Subcutaneous adipose tissue (tissue), 4 donors: Measurements from ENCODE around the gene OR10A6. TPM values are rescaled to one million over a fixed set of nuclear protein-coding genes. Genes with fewer than 3 reads are reported as not detected.

Source experiments
- total RNA-seq, 4 donors: library from RNA; depleted of rRNA; stranded (reverse); fragments of >200 nt; gene quantifications; one replicate each; pipeline ENCODE4 v1.1.0, GENCODE V29; 2016
- TF ChIP-seq, protein P1 (sequence below): fragments of 450-650 bp; IDR thresholded peaks from one replicate; pipeline ENCODE4 v1.5.1; 2016; ENCODE audit warnings: low read depth, mild to moderate bottlenecking, control low read depth, antibody characterized with exemption, moderate library complexity

Gene OR10A6
- total RNA-seq, 4 donors from 2014 or later: not detected

DNA sequence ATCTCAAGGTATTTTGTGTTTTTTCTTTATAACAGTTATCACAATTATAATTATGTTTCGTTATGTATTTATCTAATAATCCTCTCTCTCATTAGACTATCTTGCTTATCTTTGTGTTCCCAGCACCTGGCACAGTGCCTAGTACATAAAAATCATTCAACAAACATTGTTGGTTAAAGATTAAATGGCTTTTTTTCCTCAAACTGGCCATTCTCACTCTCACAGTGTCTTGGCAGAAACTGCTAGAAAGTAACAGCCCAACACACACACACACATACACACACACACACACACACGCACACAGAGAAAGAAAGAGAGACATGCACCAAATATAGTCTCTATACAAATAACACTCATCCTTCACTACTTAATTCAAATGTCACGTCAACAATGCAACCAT lies 36.8 kb downstream of the OR10A6 start:
- TF ChIP-seq, protein P1, sequence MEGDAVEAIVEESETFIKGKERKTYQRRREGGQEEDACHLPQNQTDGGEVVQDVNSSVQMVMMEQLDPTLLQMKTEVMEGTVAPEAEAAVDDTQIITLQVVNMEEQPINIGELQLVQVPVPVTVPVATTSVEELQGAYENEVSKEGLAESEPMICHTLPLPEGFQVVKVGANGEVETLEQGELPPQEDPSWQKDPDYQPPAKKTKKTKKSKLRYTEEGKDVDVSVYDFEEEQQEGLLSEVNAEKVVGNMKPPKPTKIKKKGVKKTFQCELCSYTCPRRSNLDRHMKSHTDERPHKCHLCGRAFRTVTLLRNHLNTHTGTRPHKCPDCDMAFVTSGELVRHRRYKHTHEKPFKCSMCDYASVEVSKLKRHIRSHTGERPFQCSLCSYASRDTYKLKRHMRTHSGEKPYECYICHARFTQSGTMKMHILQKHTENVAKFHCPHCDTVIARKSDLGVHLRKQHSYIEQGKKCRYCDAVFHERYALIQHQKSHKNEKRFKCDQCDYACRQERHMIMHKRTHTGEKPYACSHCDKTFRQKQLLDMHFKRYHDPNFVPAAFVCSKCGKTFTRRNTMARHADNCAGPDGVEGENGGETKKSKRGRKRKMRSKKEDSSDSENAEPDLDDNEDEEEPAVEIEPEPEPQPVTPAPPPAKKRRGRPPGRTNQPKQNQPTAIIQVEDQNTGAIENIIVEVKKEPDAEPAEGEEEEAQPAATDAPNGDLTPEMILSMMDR: no peak

DNA sequence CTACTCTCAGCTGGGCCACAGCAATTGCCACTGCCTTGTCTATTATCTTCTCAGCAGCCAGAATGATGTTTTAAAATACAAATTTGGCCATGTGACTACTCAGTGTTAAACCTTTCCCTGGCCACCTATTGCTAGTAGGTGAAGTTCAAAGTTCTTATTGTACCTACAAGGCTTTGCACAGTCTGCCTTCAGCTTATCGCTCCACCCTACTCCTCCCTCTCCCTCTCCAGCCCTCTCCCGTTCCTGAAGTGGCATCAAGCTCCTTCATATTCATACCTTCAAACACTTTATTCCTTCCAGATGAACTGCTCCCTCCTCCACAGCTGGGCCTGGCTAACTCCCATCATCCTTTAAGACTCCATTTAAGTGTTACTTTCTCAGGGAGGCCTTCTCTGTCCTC lies 37.3 kb downstream of the OR10A6 start:
- TF ChIP-seq, protein P1: no peak

DNA sequence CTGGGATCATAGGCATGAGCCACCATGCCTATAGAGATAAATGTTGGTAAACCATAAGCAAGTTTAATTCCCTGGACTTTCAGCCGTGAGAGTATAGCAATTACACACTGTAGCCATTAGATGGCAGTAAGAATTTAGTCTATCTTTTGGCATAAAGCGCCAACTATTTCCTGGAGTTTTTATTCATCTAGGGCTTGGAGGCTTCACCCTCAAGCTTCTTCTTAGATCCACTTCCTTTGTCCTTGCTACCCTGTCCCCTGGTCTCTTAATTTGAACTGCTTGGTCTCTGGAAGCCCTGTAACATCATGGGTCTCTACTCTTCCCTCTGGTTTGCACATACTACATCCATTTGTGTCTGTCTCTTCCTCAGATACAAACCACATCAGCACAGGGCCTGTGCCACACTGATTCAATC lies 38.2 kb downstream of the OR10A6 start:
- TF ChIP-seq, protein P1: no peak

DNA sequence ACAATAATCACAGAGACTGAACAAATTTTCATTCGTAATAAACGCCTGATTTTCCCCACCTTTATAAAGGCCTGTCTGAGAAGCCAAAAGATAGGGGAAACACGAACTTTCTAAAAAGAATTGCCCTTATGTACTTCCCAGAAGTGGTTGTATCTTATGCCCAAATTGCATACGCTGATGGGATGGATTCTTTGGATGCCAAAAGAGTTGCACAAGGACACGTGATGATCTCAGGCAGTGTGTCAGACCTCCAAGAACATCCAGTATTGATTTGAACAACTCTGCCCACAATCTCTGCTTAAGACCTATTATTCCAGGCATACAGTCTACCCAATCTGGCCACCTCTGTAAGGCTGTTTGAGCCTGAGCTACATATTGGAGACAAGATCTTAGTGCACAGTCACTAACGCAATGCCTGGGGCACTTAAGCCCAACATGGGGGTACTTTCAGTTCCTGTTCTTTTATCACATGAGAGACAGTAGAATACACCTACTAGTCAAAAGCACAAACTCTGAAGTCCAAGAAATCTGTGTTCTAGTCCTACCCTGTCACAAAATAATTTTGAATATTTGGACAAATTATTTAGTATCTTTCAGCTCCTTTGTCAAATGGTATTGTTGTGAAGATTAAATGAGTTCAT lies 38.9 kb downstream of the OR10A6 start:
- TF ChIP-seq, protein P1: no peak

DNA sequence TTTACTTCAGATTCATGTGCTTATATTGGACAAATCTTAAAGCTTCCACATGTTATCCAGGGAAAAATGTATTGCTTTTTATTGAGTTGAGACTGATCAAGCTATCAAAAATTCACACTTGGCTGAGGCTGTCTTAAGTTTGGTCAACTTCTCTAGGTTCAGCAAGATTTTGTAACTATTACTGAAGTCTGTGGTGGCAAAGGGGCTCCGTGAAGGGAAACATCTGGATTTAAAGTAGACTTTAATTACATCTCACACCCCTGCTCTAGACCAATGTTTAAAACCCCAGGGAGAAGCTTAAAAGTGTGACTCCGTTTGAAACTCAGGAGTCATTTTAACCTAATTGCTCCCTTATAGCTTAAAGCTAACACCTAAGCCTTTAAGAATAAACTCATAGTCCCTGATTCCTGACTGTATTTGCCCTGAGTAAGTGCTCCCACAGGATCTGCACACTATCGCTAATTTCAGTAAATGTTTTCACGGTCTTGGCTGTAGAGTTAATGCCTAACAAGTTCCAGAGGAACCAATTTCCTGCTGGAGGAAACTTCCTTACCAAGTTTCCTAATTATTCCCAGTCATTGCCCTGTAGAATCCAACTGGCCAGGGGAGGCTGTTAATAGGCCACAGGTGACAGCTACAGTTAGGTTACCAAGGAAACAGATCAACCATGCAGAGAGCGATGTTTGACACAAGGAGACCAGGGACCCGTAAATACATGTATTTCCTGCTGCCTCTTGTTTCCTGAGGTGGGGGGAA lies 40.5 kb downstream of the OR10A6 start:
- TF ChIP-seq, protein P1: no peak

DNA sequence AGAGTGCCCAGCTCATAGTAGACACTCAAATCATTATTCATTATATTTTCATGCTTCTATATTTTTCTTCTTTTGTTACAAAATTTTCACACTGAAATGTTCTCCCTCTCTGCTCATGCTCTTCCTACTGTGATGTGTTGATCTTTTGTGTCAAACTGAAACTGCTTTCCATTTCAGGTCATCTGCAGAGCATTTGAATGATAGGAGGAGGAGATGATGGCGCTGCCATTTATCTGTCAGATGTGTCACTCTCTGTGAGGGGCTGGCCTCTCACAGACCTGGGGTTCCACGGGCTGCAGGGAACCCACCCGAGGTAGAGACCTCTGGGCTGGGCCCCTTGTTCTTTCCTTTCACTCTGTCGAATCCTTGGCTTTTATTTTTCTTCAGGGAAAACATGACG lies 41.1 kb downstream of the OR10A6 start:
- TF ChIP-seq, protein P1: no peak

DNA sequence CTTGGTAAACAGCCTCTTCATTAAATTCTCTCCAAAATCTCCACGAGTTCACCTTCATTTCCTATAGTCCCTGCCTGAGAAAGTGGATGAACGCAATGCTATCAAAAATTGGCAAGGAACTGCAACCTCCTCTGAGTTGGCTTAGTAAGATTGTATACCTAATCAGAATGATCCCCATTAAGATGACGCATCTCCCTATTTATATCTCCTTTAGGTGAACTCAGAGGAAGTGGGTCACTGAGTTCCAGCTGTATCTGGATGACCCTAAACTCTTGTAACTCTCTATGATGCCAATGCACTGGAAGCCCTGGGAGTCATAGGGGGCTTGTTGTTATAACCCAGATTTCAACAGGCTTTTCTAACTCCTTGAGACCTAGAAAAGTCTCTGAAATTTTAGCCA lies 48.2 kb downstream of the OR10A6 start:
- TF ChIP-seq, protein P1: no peak
